GM23248 (cell line): ENCODE data around the gene SYDE2. TPM values are rescaled to one million over a fixed set of nuclear protein-coding genes. Genes with fewer than 3 reads are reported as not detected.
"Not testable (repeated sequence)": the region's sequence is repeated elsewhere in the genome, so short reads cannot be mapped to it uniquely, and the experiment has no call there.

ENCODE experiments used
- DNase-seq: peaks from one replicate; pipeline ENCODE4 v3.0.0-alpha.2; 2015
- H2AFZ ChIP-seq: fragments of 200-600 bp; sonication (generic); 2 replicates; pipeline ENCODE4 v1.6.1; 2016; ENCODE audit warnings: antibody characterized with exemption
- H3F3A ChIP-seq: fragments of 200-600 bp; sonication (generic); 2 replicates; pipeline ENCODE4 v1.6.1; 2016; ENCODE audit warnings: mild to moderate bottlenecking, antibody characterized with exemption, mixed run types; ENCODE audit not compliant: insufficient read depth
- H3K27ac ChIP-seq: fragments of 200-600 bp; sonication (generic); 2 replicates; pipeline ENCODE4 v1.5.1; 2016; ENCODE audit warnings: mild to moderate bottlenecking
- H3K27me3 ChIP-seq: fragments of 200-600 bp; sonication (generic); replicated peaks from 2 replicates; pipeline ENCODE4 v1.6.1; 2016; ENCODE audit warnings: mild to moderate bottlenecking; ENCODE audit not compliant: insufficient read depth
- H3K36me3 ChIP-seq: fragments of 200-600 bp; sonication (generic); 2 replicates; pipeline ENCODE4 v1.6.1; 2016; ENCODE audit warnings: low read depth, mild to moderate bottlenecking
- H3K4me1 ChIP-seq: fragments of 200-600 bp; sonication (generic); 2 replicates; pipeline ENCODE4 v1.6.1; 2016; ENCODE audit warnings: mild to moderate bottlenecking; ENCODE audit not compliant: insufficient read depth
- H3K4me2 ChIP-seq: fragments of 200-600 bp; sonication (generic); one replicate; pipeline ENCODE4 v1.6.1; 2016; ENCODE audit warnings: mild to moderate bottlenecking; ENCODE audit not compliant: unreplicated experiment
- H3K4me3 ChIP-seq: fragments of 200-600 bp; sonication (generic); 2 replicates; pipeline ENCODE4 v1.5.1; 2016; ENCODE audit warnings: mild to moderate bottlenecking
- H3K79me2 ChIP-seq: fragments of 200-600 bp; sonication (generic); 2 replicates; pipeline ENCODE4 v1.6.1; 2016; ENCODE audit warnings: mild to moderate bottlenecking; ENCODE audit not compliant: insufficient read depth
- H3K9ac ChIP-seq: fragments of 200-600 bp; sonication (generic); 2 replicates; pipeline ENCODE4 v1.6.1; 2016; ENCODE audit warnings: mild to moderate bottlenecking
- H3K9me2 ChIP-seq: fragments of 200-600 bp; sonication (generic); 2 replicates; pipeline ENCODE4 v1.6.1; 2016; ENCODE audit warnings: mixed run types, mild to moderate bottlenecking, moderate library complexity; ENCODE audit not compliant: insufficient read depth
- H3K9me3 ChIP-seq: fragments of 200-600 bp; sonication (generic); one replicate; pipeline ENCODE4 v1.6.1; 2017; ENCODE audit warnings: low read depth
- H4K20me1 ChIP-seq: fragments of 200-600 bp; sonication (generic); 2 replicates; pipeline ENCODE4 v1.6.0; 2016; ENCODE audit not compliant: insufficient read depth
- EZH2 ChIP-seq: fragments of 200-600 bp; sonication (generic); IDR thresholded peaks from 2 replicates; pipeline ENCODE4 v1.6.1; 2018; ENCODE audit warnings: antibody characterized with exemption, mild to moderate bottlenecking; ENCODE audit not compliant: insufficient read depth, poor library complexity, severe bottlenecking
- EZH2phosphoT487 ChIP-seq: fragments of 200-600 bp; sonication (generic); IDR thresholded peaks from 2 replicates; pipeline ENCODE4 v1.6.1; 2018; ENCODE audit warnings: antibody characterized with exemption, moderate library complexity, mild to moderate bottlenecking, low read depth; ENCODE audit not compliant: insufficient read depth
- WGBS, 2 experiments: methylation state at CpG; one replicate each; pipeline ENCODE4 v1.1.6; 2015 to 2017; ENCODE audit warnings: low lambda C conversion rate in 2 of 2, low coverage in 1 of 2; ENCODE audit errors: missing lambda C conversion rate in 2 of 2; 5-methylcytosine and 5-hydroxymethylcytosine counted together
- in situ Hi-C: fragments of 300-500 bp; cut with MboI; formaldehyde crosslinking; loops from 2 replicates; pipeline ENCODE4 v1.15.0; 2020
- polyA plus RNA-seq: library from polyadenylated mRNA; unstranded; fragments of >200 nt; fragmentation: Nextera tagmentation; extraction: Ambion mirVana; gene quantifications from 2 replicates; pipeline ENCODE4 v1.2.1, GENCODE V29; 2016
- total RNA-seq: library from RNA; depleted of rRNA; stranded (reverse); fragments of >200 nt; shearing (Covaris generic); gene quantifications from 2 replicates; pipeline ENCODE4 v1.2.3, GENCODE V29; 2014

SYDE2 gene
- total and polyA plus RNA-seq, 2 experiments from 2014 or later, result 1.4 to 6.7 TPM

- in situ Hi-C loops, result no loop called here
- Histone ChIP-seq H3K9me2 (no peaks in the 10 kb centered on the region), H3K79me2 (peaks cover 32% of the 10 kb centered on the region)
Measured at GRCh38 chr1:85195703-85196102, 5.1 kb downstream of the SYDE2 start.

GRCh38 chr1:85192129-85192528 is 8.7 kb downstream of the SYDE2 start:
- H3K4me1 ChIP-seq, H3K27ac ChIP-seq, H3K9me3 ChIP-seq, H3K27me3 ChIP-seq, H4K20me1 ChIP-seq, H3K4me3 ChIP-seq, H3K4me2 ChIP-seq, H3K36me3 ChIP-seq, H3K9me2 ChIP-seq, H3K9ac ChIP-seq, DNase-seq, H2AFZ ChIP-seq, in situ Hi-C loops, H3F3A ChIP-seq: not testable (repeated sequence)
- peaks cover 32% of the 10 kb centered on the region for H3K79me2 ChIP-seq

More at GRCh38 chr1:85195703-85196102, 5.1 kb downstream of the SYDE2 start:
- TF ChIP-seq EZH2phosphoT487 (no peak), EZH2 (no peak)
- Histone ChIP-seq H3K4me1 (peaks cover 20% of the 10 kb centered on the region), H3K9ac (no peak overlapping the region), H2AFZ (no peak overlapping the region), H3K4me3 (no peak overlapping the region), H3K4me2 (no peak overlapping the region), H3K27ac (no peak overlapping the region), H3F3A (peaks cover 11% of the 10 kb centered on the region; the same call in 1 of the 2 replicates), H4K20me1 (no peaks in the 10 kb centered on the region), H3K9me3 (no peaks in the 10 kb centered on the region), H3K36me3 (no peaks in the 10 kb centered on the region), H3K27me3 (no peaks in the 10 kb centered on the region)
- DNase-seq, result no peak
- 94 to 98% methylated on average over 2 of the region's 2 CpGs for WGBS, 2 experiments

- WGBS, 2 experiments, result 85 to 98% methylated on average over 1 of the region's 1 CpG
- Histone ChIP-seq H3K9me2 (no peaks in the 10 kb centered on the region), H3K27ac (no peak overlapping the region), H3F3A (no peaks in the 10 kb centered on the region), H3K27me3 (no peaks in the 10 kb centered on the region), H4K20me1 (no peaks in the 10 kb centered on the region), H3K9me3 (no peaks in the 10 kb centered on the region), H3K79me2 (peaks cover 27% of the 10 kb centered on the region), H3K4me3 (no peak overlapping the region), H3K9ac (no peak overlapping the region), H3K36me3 (peaks cover 8% of the 10 kb centered on the region; the same call in 1 of the 2 replicates), H3K4me1 (no peaks in the 10 kb centered on the region), H3K4me2 (no peak overlapping the region), H2AFZ (no peak overlapping the region)
- in situ Hi-C loops, result no loop called here
- DNase-seq, result no peak
- TF ChIP-seq EZH2, result no peak
- no peak for TF ChIP-seq EZH2phosphoT487
Measured at GRCh38 chr1:85189120-85189519, 11.7 kb downstream of the SYDE2 start.

GRCh38 chr1:85188530-85188929 is 12.3 kb downstream of the SYDE2 start:
- WGBS, 2 experiments, result 80 to 81% methylated on average over 5 of the region's 5 CpGs
- no peaks in the 10 kb centered on the region for H3K9me3 ChIP-seq
- no peak overlapping the region for H2AFZ ChIP-seq
- peaks cover 8% of the 10 kb centered on the region; the same call in 1 of the 2 replicates for H3K36me3 ChIP-seq
- H3K4me3 ChIP-seq, result no peak overlapping the region
- DNase-seq, result no peak
- TF ChIP-seq EZH2phosphoT487 (no peak), EZH2 (no peak)
- no peaks in the 10 kb centered on the region for H3K9me2 ChIP-seq
- in situ Hi-C loops, result no loop called here
- no peak overlapping the region for H3K4me2 ChIP-seq
- peaks cover 25% of the 10 kb centered on the region for H3K79me2 ChIP-seq
- H4K20me1 ChIP-seq, result no peaks in the 10 kb centered on the region
- H3K9ac ChIP-seq, result no peak overlapping the region
- no peaks in the 10 kb centered on the region for H3K27me3 ChIP-seq
- no peak overlapping the region for H3K27ac ChIP-seq
- no peaks in the 10 kb centered on the region for H3K4me1 ChIP-seq
- no peaks in the 10 kb centered on the region for H3F3A ChIP-seq

GRCh38 chr1:85187021-85187420 is 13.8 kb downstream of the SYDE2 start:
- H3K9ac ChIP-seq, H3K4me1 ChIP-seq, DNase-seq, H3K9me3 ChIP-seq, H3K4me2 ChIP-seq, H3K4me3 ChIP-seq, H3K27me3 ChIP-seq, in situ Hi-C loops, H4K20me1 ChIP-seq, H3F3A ChIP-seq, H2AFZ ChIP-seq, H3K9me2 ChIP-seq, H3K36me3 ChIP-seq, H3K27ac ChIP-seq: not testable (repeated sequence)
- WGBS, 2 experiments, result 81 to 82% methylated on average over 3 of the region's 3 CpGs
- peaks cover 11% of the 10 kb centered on the region for H3K79me2 ChIP-seq
